Neural cell (in vitro differentiated cells): Measurements from ENCODE around the gene SLBP. TPM values are rescaled to one million over a fixed set of nuclear protein-coding genes. Genes with fewer than 3 reads are reported as not detected.

ENCODE experiments used
- H2AFZ ChIP-seq: fragments of 200-600, 300-800 bp; sonication (generic), shearing (Covaris generic); 2 replicates; pipeline ENCODE4 v1.6.0; 2014; ENCODE audit warnings: low read depth, mild to moderate bottlenecking, antibody characterized with exemption, low read length, moderate library complexity
- H3F3A ChIP-seq: fragments of 200-600 bp; shearing (Covaris generic); 2 replicates; pipeline ENCODE4 v1.6.1; 2016; ENCODE audit warnings: mild to moderate bottlenecking, moderate library complexity, mixed read lengths, antibody characterized with exemption, low read length; ENCODE audit not compliant: insufficient read depth, poor library complexity, severe bottlenecking
- H3K27ac ChIP-seq: fragments of 200-600, 300-800 bp; sonication (generic), shearing (Covaris generic); 2 replicates; pipeline ENCODE4 v1.5.1; 2014; ENCODE audit warnings: mild to moderate bottlenecking, low read length, moderate library complexity
- H3K27me3 ChIP-seq: fragments of 300-800, 200-600 bp; sonication (generic), shearing (Covaris generic); 2 replicates; pipeline ENCODE4 v1.6.0; 2014; ENCODE audit warnings: mild to moderate bottlenecking, low read depth, low read length, moderate library complexity; ENCODE audit not compliant: insufficient read depth
- H3K36me3 ChIP-seq: fragments of 300-800, 200-600 bp; sonication (generic), shearing (Covaris generic); 2 replicates; pipeline ENCODE4 v1.5.1; 2014; ENCODE audit warnings: mild to moderate bottlenecking, antibody characterized with exemption, low read length, moderate library complexity; ENCODE audit not compliant: insufficient read depth
- H3K4me2 ChIP-seq: fragments of 300-800, 200-600 bp; sonication (generic), shearing (Covaris generic); 2 replicates; pipeline ENCODE4 v1.6.0; 2014; ENCODE audit warnings: mild to moderate bottlenecking, low read length
- H3K4me3 ChIP-seq: fragments of 300-800, 200-600 bp; sonication (generic), shearing (Covaris generic); 2 replicates; pipeline ENCODE4 v1.5.1; 2014; ENCODE audit warnings: mild to moderate bottlenecking, low read length, moderate library complexity
- H3K79me2 ChIP-seq: fragments of 200-600 bp; shearing (Covaris generic); replicated peaks from 2 replicates; pipeline ENCODE4 v1.6.0; 2014; ENCODE audit warnings: mild to moderate bottlenecking, low read length, moderate library complexity; ENCODE audit not compliant: insufficient read depth
- H3K9ac ChIP-seq: fragments of 300-800, 200-600 bp; sonication (generic), shearing (Covaris generic); 2 replicates; pipeline ENCODE4 v1.6.1; 2016; ENCODE audit warnings: mild to moderate bottlenecking, low read length, mixed read lengths
- H3K9me2 ChIP-seq: fragments of 200-600 bp; shearing (Covaris generic); 2 replicates; pipeline ENCODE4 v1.6.1; 2016; ENCODE audit warnings: mild to moderate bottlenecking, low read length, mixed read lengths; ENCODE audit not compliant: insufficient read depth
- H3K9me3 ChIP-seq: fragments of 200-600, 300-800 bp; sonication (generic), shearing (Covaris generic); 2 replicates; pipeline ENCODE4 v1.6.1; 2016; ENCODE audit warnings: mild to moderate bottlenecking, mixed run types, low read length, moderate library complexity, mixed read lengths
- H4K20me1 ChIP-seq: fragments of 200-600 bp; shearing (Covaris generic); 2 replicates; pipeline ENCODE4 v1.6.1; 2016; ENCODE audit warnings: mild to moderate bottlenecking, mixed run types; ENCODE audit not compliant: insufficient read depth
- EP300 ChIP-seq: fragments of 450-650 bp; conservative IDR thresholded peaks from 2 replicates; pipeline ENCODE4 v1.6.1; 2014; ENCODE audit warnings: antibody characterized with exemption, mild to moderate bottlenecking, moderate library complexity; ENCODE audit not compliant: poor library complexity, severe bottlenecking
- EZH2 ChIP-seq: fragments of 200-600, 300-800 bp; shearing (Covaris generic), sonication (generic); IDR thresholded peaks from 2 replicates; pipeline ENCODE4 v1.6.1; 2014; ENCODE audit warnings: antibody characterized with exemption, low read length, borderline replicate concordance, mild to moderate bottlenecking; ENCODE audit not compliant: insufficient read depth, poor library complexity, severe bottlenecking
- MXI1 ChIP-seq: fragments of 450-650 bp; conservative IDR thresholded peaks from 2 replicates; pipeline ENCODE4 v1.6.1; 2014; ENCODE audit warnings: antibody characterized with exemption, mild to moderate bottlenecking; ENCODE audit not compliant: poor library complexity, severe bottlenecking
- POLR2AphosphoS5 ChIP-seq: IDR thresholded peaks from 2 replicates; pipeline ENCODE4 v1.6.1; 2012
- RAD21 ChIP-seq: fragments of 450-650 bp; conservative IDR thresholded peaks from 2 replicates; pipeline ENCODE4 v1.6.1; 2014; ENCODE audit warnings: antibody characterized with exemption, mild to moderate bottlenecking, moderate library complexity
- SMC3 ChIP-seq: fragments of 450-650 bp; conservative IDR thresholded peaks from 2 replicates; pipeline ENCODE4 v1.6.1; 2014; ENCODE audit warnings: antibody characterized with exemption, mild to moderate bottlenecking, moderate library complexity; ENCODE audit not compliant: poor library complexity
- TAF1 ChIP-seq: IDR thresholded peaks from 2 replicates; pipeline ENCODE4 v1.6.1; 2012; ENCODE audit warnings: low read depth
- polyA plus RNA-seq: library from polyadenylated mRNA; depleted of rRNA; stranded (reverse); fragments of >200 nt; gene quantifications from 2 replicates; pipeline ENCODE4 v1.2.3, GENCODE V29; 2014
- TF ChIP-seq, protein P1 (sequence below): IDR thresholded peaks from 2 replicates; pipeline ENCODE4 v1.6.1; 2012; ENCODE audit warnings: borderline replicate concordance
- TF ChIP-seq, protein P2 (sequence below): fragments of 450-650 bp; IDR thresholded peaks from 2 replicates; pipeline ENCODE4 v1.5.1; 2014; ENCODE audit warnings: antibody characterized with exemption, mild to moderate bottlenecking, moderate library complexity; ENCODE audit not compliant: poor library complexity, severe bottlenecking

The SLBP gene
- polyA plus RNA-seq, 1 donor from 2014 or later: 111 TPM

DNA sequence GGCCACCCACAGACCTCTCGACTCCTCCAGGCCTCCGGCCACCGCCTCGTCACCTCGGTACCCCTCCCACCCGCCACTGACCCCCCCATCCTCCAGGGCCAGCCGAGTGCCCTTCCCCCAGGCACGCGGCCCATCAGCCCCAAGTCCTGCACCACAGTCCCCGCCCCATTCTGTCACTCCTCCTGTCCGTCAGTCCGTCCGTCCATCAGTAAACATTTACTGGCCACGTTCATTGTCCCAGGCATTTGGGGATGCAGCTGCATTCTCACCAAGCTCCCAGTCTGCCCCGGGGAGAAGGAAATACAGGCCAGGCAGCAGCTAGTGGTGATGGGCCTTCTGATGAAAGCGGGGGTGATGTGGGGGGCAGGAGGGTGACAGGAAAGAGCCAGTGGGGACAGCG, 45.7 kb upstream of the SLBP start:
- Histone ChIP-seq H3K4me2 (no peak overlapping the region), H3K9ac (no peak overlapping the region), H3K4me3 (no peak overlapping the region), H3K36me3 (no peaks in the 10 kb centered on the region), H3K9me2 (no peaks in the 10 kb centered on the region), H4K20me1 (no peaks in the 10 kb centered on the region), H2AFZ (no peak overlapping the region), H3K27ac (no peak overlapping the region), H3F3A (no peaks in the 10 kb centered on the region), H3K27me3 (no peaks in the 10 kb centered on the region), H3K9me3 (no peaks in the 10 kb centered on the region), H3K79me2 (no peaks in the 10 kb centered on the region)
- TF ChIP-seq POLR2AphosphoS5 (no peak), EZH2 (no peak), SMC3 (no peak), MXI1 (no peak), RAD21 (no peak), EP300 (no peak), TAF1 (no peak)
- TF ChIP-seq, protein P1, sequence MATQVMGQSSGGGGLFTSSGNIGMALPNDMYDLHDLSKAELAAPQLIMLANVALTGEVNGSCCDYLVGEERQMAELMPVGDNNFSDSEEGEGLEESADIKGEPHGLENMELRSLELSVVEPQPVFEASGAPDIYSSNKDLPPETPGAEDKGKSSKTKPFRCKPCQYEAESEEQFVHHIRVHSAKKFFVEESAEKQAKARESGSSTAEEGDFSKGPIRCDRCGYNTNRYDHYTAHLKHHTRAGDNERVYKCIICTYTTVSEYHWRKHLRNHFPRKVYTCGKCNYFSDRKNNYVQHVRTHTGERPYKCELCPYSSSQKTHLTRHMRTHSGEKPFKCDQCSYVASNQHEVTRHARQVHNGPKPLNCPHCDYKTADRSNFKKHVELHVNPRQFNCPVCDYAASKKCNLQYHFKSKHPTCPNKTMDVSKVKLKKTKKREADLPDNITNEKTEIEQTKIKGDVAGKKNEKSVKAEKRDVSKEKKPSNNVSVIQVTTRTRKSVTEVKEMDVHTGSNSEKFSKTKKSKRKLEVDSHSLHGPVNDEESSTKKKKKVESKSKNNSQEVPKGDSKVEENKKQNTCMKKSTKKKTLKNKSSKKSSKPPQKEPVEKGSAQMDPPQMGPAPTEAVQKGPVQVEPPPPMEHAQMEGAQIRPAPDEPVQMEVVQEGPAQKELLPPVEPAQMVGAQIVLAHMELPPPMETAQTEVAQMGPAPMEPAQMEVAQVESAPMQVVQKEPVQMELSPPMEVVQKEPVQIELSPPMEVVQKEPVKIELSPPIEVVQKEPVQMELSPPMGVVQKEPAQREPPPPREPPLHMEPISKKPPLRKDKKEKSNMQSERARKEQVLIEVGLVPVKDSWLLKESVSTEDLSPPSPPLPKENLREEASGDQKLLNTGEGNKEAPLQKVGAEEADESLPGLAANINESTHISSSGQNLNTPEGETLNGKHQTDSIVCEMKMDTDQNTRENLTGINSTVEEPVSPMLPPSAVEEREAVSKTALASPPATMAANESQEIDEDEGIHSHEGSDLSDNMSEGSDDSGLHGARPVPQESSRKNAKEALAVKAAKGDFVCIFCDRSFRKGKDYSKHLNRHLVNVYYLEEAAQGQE: no peak
- TF ChIP-seq, protein P2, sequence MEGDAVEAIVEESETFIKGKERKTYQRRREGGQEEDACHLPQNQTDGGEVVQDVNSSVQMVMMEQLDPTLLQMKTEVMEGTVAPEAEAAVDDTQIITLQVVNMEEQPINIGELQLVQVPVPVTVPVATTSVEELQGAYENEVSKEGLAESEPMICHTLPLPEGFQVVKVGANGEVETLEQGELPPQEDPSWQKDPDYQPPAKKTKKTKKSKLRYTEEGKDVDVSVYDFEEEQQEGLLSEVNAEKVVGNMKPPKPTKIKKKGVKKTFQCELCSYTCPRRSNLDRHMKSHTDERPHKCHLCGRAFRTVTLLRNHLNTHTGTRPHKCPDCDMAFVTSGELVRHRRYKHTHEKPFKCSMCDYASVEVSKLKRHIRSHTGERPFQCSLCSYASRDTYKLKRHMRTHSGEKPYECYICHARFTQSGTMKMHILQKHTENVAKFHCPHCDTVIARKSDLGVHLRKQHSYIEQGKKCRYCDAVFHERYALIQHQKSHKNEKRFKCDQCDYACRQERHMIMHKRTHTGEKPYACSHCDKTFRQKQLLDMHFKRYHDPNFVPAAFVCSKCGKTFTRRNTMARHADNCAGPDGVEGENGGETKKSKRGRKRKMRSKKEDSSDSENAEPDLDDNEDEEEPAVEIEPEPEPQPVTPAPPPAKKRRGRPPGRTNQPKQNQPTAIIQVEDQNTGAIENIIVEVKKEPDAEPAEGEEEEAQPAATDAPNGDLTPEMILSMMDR: no peak

DNA sequence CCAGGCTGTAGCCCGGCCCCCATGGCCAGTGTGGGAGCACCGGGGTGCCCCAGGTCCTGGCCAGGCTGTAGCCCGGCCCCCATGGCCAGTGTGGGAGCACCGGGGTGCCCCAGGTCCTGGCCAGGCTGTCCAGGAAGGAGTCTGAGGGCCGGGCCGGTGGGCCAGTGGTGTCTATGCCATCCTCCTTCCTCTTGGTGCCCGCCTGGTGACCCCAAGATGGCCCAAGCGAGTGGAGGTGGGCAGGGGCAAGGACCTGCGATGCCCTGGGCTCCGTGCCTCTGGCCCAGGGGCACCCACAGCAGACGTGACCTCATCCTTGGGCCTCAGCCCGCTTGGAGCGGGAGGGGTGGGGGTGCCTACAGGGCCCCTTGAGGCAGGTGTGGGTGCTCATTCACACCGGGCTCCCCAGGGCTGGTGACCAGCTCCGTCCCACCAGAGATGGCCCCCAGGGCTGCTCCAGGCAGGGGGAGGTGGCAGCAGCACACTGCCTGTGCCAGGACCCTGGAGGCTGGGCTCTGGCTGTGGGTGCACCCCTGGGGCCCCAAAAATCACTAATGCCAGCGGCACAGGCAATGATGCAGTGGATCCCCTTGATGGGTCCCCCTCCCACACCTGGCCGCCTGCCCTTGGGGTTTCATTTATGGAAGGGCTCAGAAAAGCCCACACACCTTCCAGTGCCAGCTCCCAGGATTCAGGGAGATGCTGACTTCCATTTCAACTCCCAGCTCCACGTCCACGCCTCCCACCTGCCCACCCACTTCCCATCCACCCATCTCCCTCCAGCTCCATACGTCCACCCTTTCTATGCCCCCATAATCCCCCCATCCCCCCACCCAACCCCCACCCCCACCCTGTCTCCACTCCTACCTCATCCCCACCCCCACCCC, 45.0 kb upstream of the SLBP start:
- Histone ChIP-seq H3F3A (no peaks in the 10 kb centered on the region), H3K27ac (no peak overlapping the region), H3K79me2 (no peaks in the 10 kb centered on the region), H2AFZ (no peak overlapping the region), H3K36me3 (no peaks in the 10 kb centered on the region), H3K4me3 (no peak overlapping the region), H3K9me3 (no peaks in the 10 kb centered on the region), H3K9ac (no peak overlapping the region), H3K27me3 (no peaks in the 10 kb centered on the region), H4K20me1 (no peaks in the 10 kb centered on the region), H3K9me2 (no peaks in the 10 kb centered on the region), H3K4me2 (no peak overlapping the region)
- TF ChIP-seq SMC3 (no peak), TAF1 (no peak), MXI1 (no peak), EZH2 (no peak), POLR2AphosphoS5 (no peak), RAD21 (no peak), EP300 (no peak)
- TF ChIP-seq, protein P1: no peak
- TF ChIP-seq, protein P2: no peak
